ENCODE measurements around the gene KCNAB2.

DNA sequence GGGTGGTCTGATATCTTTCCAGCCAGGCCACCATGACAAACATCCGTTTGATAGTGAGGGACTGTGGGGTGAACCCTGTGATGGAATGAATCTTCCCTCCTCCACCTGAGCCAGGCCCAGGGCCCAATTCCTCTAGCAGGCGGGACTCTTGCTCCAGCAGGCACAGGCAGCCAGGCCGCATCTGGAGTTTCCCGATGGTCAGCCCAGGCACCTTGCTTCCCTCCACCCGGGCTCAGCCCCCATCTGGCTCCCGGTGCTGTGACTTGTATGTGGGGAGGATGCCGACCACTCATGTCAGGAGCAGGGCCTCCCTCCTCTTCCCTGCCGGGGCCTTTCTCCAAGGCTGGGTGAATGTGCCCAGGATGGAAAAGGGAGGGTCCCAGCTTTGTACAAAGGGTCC lies 21.0 kb downstream of the KCNAB2 start:
- TF ChIP-seq, protein P1, sequence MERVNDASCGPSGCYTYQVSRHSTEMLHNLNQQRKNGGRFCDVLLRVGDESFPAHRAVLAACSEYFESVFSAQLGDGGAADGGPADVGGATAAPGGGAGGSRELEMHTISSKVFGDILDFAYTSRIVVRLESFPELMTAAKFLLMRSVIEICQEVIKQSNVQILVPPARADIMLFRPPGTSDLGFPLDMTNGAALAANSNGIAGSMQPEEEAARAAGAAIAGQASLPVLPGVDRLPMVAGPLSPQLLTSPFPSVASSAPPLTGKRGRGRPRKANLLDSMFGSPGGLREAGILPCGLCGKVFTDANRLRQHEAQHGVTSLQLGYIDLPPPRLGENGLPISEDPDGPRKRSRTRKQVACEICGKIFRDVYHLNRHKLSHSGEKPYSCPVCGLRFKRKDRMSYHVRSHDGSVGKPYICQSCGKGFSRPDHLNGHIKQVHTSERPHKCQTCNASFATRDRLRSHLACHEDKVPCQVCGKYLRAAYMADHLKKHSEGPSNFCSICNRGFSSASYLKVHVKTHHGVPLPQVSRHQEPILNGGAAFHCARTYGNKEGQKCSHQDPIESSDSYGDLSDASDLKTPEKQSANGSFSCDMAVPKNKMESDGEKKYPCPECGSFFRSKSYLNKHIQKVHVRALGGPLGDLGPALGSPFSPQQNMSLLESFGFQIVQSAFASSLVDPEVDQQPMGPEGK (CRISPR knock-in tag; IDR thresholded peaks at IDR 0.05; ENCODE audit: borderline replicate concordance): no peak
- TF ChIP-seq, protein P2, sequence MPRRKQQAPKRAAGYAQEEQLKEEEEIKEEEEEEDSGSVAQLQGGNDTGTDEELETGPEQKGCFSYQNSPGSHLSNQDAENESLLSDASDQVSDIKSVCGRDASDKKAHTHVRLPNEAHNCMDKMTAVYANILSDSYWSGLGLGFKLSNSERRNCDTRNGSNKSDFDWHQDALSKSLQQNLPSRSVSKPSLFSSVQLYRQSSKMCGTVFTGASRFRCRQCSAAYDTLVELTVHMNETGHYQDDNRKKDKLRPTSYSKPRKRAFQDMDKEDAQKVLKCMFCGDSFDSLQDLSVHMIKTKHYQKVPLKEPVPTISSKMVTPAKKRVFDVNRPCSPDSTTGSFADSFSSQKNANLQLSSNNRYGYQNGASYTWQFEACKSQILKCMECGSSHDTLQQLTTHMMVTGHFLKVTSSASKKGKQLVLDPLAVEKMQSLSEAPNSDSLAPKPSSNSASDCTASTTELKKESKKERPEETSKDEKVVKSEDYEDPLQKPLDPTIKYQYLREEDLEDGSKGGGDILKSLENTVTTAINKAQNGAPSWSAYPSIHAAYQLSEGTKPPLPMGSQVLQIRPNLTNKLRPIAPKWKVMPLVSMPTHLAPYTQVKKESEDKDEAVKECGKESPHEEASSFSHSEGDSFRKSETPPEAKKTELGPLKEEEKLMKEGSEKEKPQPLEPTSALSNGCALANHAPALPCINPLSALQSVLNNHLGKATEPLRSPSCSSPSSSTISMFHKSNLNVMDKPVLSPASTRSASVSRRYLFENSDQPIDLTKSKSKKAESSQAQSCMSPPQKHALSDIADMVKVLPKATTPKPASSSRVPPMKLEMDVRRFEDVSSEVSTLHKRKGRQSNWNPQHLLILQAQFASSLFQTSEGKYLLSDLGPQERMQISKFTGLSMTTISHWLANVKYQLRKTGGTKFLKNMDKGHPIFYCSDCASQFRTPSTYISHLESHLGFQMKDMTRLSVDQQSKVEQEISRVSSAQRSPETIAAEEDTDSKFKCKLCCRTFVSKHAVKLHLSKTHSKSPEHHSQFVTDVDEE (CRISPR knock-in tag; IDR thresholded peaks at IDR 0.05): no peak
- TF ChIP-seq SNAI2 (CRISPR knock-in tag; IDR thresholded peaks at IDR 0.05) (no peak), BACH2 (CRISPR knock-in tag; IDR thresholded peaks at IDR 0.05; ENCODE audit: borderline replicate concordance) (no peak), ZFP3 (CRISPR knock-in tag; IDR thresholded peaks at IDR 0.05) (no peak), RARB (CRISPR knock-in tag; IDR thresholded peaks at IDR 0.05) (no peak), ARNTL (CRISPR knock-in tag; IDR thresholded peaks at IDR 0.05; ENCODE audit: borderline replicate concordance, low read depth) (no peak), PPARA (CRISPR knock-in tag; IDR thresholded peaks at IDR 0.05; ENCODE audit: borderline replicate concordance) (no peak), ZNF8 (CRISPR knock-in tag; IDR thresholded peaks at IDR 0.05) (no peak), TCF4 (CRISPR knock-in tag; IDR thresholded peaks at IDR 0.05; ENCODE audit: borderline replicate concordance) (no peak)

Measured in SK-N-SH treated with all-trans-retinoic acid at 6 μM for 48 hours (cell line).